ENCODE results near the gene LHPP.

DNA sequence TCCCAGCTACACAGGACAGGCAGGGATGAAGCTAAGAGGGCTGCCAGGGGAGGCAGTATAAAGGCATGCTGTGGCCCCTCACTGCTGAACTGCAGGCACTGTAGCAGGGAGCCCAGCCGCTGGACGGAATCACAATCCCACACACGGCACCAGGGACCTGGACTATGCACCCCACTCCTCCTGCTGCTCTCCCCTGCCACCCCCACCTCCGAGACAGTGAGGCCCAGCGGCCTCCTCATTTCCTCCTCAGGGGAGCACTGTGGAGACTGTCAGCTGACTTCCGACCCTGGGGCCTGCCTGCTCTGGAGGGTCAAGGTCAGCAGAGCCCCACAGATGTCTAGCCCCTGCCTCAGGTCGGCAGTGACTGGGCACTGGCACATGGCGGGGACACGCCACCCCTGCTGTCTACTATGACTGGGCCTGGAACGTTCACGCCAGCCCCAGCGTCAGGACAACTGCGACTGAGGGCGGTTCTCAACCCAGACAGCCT lies 189.8 kb downstream of the LHPP start:
- TF ChIP-seq ARNTL (CRISPR knock-in tag; IDR thresholded peaks at IDR 0.05; ENCODE audit: borderline replicate concordance, low read depth) (no peak), ZFP3 (CRISPR knock-in tag; IDR thresholded peaks at IDR 0.05) (no peak), ZC3H10 (CRISPR knock-in tag; IDR thresholded peaks at IDR 0.05) (no peak), SNAI2 (CRISPR knock-in tag; IDR thresholded peaks at IDR 0.05) (no peak), TCF4 (CRISPR knock-in tag; IDR thresholded peaks at IDR 0.05; ENCODE audit: borderline replicate concordance) (no peak), RARB (CRISPR knock-in tag; IDR thresholded peaks at IDR 0.05) (no peak), ZNF8 (CRISPR knock-in tag; IDR thresholded peaks at IDR 0.05) (no peak)
- TF ChIP-seq, protein P1, sequence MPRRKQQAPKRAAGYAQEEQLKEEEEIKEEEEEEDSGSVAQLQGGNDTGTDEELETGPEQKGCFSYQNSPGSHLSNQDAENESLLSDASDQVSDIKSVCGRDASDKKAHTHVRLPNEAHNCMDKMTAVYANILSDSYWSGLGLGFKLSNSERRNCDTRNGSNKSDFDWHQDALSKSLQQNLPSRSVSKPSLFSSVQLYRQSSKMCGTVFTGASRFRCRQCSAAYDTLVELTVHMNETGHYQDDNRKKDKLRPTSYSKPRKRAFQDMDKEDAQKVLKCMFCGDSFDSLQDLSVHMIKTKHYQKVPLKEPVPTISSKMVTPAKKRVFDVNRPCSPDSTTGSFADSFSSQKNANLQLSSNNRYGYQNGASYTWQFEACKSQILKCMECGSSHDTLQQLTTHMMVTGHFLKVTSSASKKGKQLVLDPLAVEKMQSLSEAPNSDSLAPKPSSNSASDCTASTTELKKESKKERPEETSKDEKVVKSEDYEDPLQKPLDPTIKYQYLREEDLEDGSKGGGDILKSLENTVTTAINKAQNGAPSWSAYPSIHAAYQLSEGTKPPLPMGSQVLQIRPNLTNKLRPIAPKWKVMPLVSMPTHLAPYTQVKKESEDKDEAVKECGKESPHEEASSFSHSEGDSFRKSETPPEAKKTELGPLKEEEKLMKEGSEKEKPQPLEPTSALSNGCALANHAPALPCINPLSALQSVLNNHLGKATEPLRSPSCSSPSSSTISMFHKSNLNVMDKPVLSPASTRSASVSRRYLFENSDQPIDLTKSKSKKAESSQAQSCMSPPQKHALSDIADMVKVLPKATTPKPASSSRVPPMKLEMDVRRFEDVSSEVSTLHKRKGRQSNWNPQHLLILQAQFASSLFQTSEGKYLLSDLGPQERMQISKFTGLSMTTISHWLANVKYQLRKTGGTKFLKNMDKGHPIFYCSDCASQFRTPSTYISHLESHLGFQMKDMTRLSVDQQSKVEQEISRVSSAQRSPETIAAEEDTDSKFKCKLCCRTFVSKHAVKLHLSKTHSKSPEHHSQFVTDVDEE (CRISPR knock-in tag; IDR thresholded peaks at IDR 0.05), result no peak
- TF ChIP-seq, protein P2, sequence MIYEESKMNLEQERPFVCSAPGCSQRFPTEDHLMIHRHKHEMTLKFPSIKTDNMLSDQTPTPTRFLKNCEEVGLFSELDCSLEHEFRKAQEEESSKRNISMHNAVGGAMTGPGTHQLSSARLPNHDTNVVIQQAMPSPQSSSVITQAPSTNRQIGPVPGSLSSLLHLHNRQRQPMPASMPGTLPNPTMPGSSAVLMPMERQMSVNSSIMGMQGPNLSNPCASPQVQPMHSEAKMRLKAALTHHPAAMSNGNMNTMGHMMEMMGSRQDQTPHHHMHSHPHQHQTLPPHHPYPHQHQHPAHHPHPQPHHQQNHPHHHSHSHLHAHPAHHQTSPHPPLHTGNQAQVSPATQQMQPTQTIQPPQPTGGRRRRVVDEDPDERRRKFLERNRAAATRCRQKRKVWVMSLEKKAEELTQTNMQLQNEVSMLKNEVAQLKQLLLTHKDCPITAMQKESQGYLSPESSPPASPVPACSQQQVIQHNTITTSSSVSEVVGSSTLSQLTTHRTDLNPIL (CRISPR knock-in tag; IDR thresholded peaks at IDR 0.05; ENCODE audit: low read depth), result no peak
- TF ChIP-seq, protein P3, sequence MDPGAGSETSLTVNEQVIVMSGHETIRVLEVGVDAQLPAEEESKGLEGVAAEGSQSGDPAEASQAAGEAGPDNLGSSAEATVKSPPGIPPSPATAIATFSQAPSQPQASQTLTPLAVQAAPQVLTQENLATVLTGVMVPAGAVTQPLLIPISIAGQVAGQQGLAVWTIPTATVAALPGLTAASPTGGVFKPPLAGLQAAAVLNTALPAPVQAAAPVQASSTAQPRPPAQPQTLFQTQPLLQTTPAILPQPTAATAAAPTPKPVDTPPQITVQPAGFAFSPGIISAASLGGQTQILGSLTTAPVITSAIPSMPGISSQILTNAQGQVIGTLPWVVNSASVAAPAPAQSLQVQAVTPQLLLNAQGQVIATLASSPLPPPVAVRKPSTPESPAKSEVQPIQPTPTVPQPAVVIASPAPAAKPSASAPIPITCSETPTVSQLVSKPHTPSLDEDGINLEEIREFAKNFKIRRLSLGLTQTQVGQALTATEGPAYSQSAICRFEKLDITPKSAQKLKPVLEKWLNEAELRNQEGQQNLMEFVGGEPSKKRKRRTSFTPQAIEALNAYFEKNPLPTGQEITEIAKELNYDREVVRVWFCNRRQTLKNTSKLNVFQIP (CRISPR knock-in tag; IDR thresholded peaks at IDR 0.05; ENCODE audit: borderline replicate concordance, low read depth), result no peak
- TF ChIP-seq, protein P4, sequence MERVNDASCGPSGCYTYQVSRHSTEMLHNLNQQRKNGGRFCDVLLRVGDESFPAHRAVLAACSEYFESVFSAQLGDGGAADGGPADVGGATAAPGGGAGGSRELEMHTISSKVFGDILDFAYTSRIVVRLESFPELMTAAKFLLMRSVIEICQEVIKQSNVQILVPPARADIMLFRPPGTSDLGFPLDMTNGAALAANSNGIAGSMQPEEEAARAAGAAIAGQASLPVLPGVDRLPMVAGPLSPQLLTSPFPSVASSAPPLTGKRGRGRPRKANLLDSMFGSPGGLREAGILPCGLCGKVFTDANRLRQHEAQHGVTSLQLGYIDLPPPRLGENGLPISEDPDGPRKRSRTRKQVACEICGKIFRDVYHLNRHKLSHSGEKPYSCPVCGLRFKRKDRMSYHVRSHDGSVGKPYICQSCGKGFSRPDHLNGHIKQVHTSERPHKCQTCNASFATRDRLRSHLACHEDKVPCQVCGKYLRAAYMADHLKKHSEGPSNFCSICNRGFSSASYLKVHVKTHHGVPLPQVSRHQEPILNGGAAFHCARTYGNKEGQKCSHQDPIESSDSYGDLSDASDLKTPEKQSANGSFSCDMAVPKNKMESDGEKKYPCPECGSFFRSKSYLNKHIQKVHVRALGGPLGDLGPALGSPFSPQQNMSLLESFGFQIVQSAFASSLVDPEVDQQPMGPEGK (CRISPR knock-in tag; IDR thresholded peaks at IDR 0.05; ENCODE audit: borderline replicate concordance), result no peak

All from SK-N-SH treated with all-trans-retinoic acid at 6 μM for 48 hours (cell line).